ENCODE results near the gene RPS27L.

GRCh38 chr15:63146684-63147083 is 10.6 kb downstream of the RPS27L start:
- TF ChIP-seq CTCF (IDR thresholded peaks at IDR 0.05) (no peak), POLR2A (IDR thresholded peaks at IDR 0.05; ENCODE audit: low read depth) (no peak), EP300 (IDR thresholded peaks at IDR 0.05) (no peak), POLR2AphosphoS5 (IDR thresholded peaks at IDR 0.05) (no peak)

All from esophagus muscularis mucosa (tissue), 4 donors.